ENCODE data around the gene SSC5D.

SSC5D gene

GRCh38 chr19:55456347-55456746 is 31.9 kb upstream of the SSC5D start:
- TF ChIP-seq CTCF (IDR thresholded peaks at IDR 0.05; ENCODE audit: low read depth, low read length) = no peak
- H3K4me3 ChIP-seq (replicated peaks in 1 of 2; ENCODE audit: low read depth in 2 of 2, low read length in 2 of 2) = no peak overlapping the region

GRCh38 chr19:55457683-55458457 is 30.4 kb upstream of the SSC5D start:
- TF ChIP-seq CTCF (IDR thresholded peaks at IDR 0.05; ENCODE audit: low read depth, low read length) = no peak
- no peak for DNase-seq (ENCODE audit: low read depth in 2 of 2)
- no peak overlapping the region for H3K4me3 ChIP-seq (replicated peaks in 1 of 2; ENCODE audit: low read depth in 2 of 2, low read length in 2 of 2)

More at GRCh38 chr19:55456347-55456746, 31.9 kb upstream of the SSC5D start:
- DNase-seq (ENCODE audit: low read depth in 2 of 2) = no peak

- DNase-seq (ENCODE audit: low read depth in 2 of 2) = no peak
- no peak overlapping the region for H3K4me3 ChIP-seq (replicated peaks in 1 of 2; ENCODE audit: low read depth in 2 of 2, low read length in 2 of 2)
- TF ChIP-seq CTCF (IDR thresholded peaks at IDR 0.05; ENCODE audit: low read depth, low read length) = no peak
These were observed 28.7 kb upstream of the SSC5D start for GRCh38 chr19:55459551-55459949.

GRCh38 chr19:55459950-55460657 is 28.1 kb upstream of the SSC5D start:
- no peak for TF ChIP-seq CTCF (IDR thresholded peaks at IDR 0.05; ENCODE audit: low read depth, low read length)
- peak overlapping the region; percentile 94 to 95 for H3K4me3 ChIP-seq (replicated peaks in 1 of 2; ENCODE audit: low read depth in 2 of 2, low read length in 2 of 2)

GRCh38 chr19:55460670-55461258 is 27.5 kb upstream of the SSC5D start:
- DNase-seq (ENCODE audit: low read depth in 2 of 2) = peak; percentile 83 to 96
- TF ChIP-seq CTCF (IDR thresholded peaks at IDR 0.05; ENCODE audit: low read depth, low read length) = no peak
- H3K4me3 ChIP-seq (replicated peaks in 1 of 2; ENCODE audit: low read depth in 2 of 2, low read length in 2 of 2) = peak overlapping the region; percentile 94 to 95

More at GRCh38 chr19:55459950-55460657, 28.1 kb upstream of the SSC5D start:
- DNase-seq (ENCODE audit: low read depth in 2 of 2) = peak; percentile 46 to 61

GRCh38 chr19:55461259-55461973 is 26.8 kb upstream of the SSC5D start, which contains the start of gene ISOC2:
Gene ISOC2, minus strand, starts transcription at chr19:55461642. Its CDS starts 5,156 bp downstream, at chr19:55456486.
- DNase-seq (ENCODE audit: low read depth in 2 of 2) = peak; percentile 100
- TF ChIP-seq CTCF (IDR thresholded peaks at IDR 0.05; ENCODE audit: low read depth, low read length) = no peak

More at GRCh38 chr19:55461259-55461973, 26.8 kb upstream of the SSC5D start, which contains the start of gene ISOC2:
- H3K4me3 ChIP-seq (replicated peaks in 1 of 2; ENCODE audit: low read depth in 2 of 2, low read length in 2 of 2) = peak within 1 kb of the TSS; percentile 94 to 95
